KMS-11 (cell line): ENCODE data around the gene CNDP1.
A peak's percentile ranks its signal among the peaks of the same experiment; 100 is the strongest.

ENCODE experiments used
- H2AFZ ChIP-seq: fragments of 200-600 bp; sonication (generic); 2 replicates; pipeline ENCODE4 v1.6.1; 2016; ENCODE audit warnings: antibody characterized with exemption, mixed run types, low read depth
- H3K27ac ChIP-seq: fragments of 200-600 bp; sonication (generic); 2 replicates; pipeline ENCODE4 v1.6.1; 2016; ENCODE audit warnings: mild to moderate bottlenecking, mixed run types
- H3K27me3 ChIP-seq: fragments of 200-600 bp; sonication (generic); 2 replicates; pipeline ENCODE4 v1.6.1; 2017; ENCODE audit warnings: mild to moderate bottlenecking, low read depth, mixed run types, moderate library complexity; ENCODE audit not compliant: insufficient read depth
- H3K36me3 ChIP-seq: fragments of 200-600 bp; sonication (generic); 2 replicates; pipeline ENCODE4 v1.6.1; 2017; ENCODE audit warnings: mild to moderate bottlenecking, mixed run types; ENCODE audit not compliant: insufficient read depth
- H3K4me1 ChIP-seq: fragments of 200-600 bp; sonication (generic); 2 replicates; pipeline ENCODE4 v1.6.1; 2016; ENCODE audit warnings: mild to moderate bottlenecking, low read depth, mixed run types; ENCODE audit not compliant: poor library complexity, severe bottlenecking
- H3K4me2 ChIP-seq: fragments of 200-600 bp; sonication (generic); 2 replicates; pipeline ENCODE4 v1.7.0; 2016; ENCODE audit warnings: mild to moderate bottlenecking, mixed run types
- H3K4me3 ChIP-seq: fragments of 200-600 bp; sonication (generic); IDR thresholded peaks from 2 replicates; pipeline ENCODE4 v1.6.1; 2017; ENCODE audit warnings: low read depth, low read length, mixed read lengths; ENCODE audit not compliant: insufficient read depth
- H3K79me2 ChIP-seq: fragments of 200-600 bp; sonication (generic); 2 replicates; pipeline ENCODE4 v1.6.1; 2016; ENCODE audit warnings: low read depth, mixed run types; ENCODE audit not compliant: insufficient read depth
- H3K9ac ChIP-seq: fragments of 200-600 bp; sonication (generic); 2 replicates; pipeline ENCODE4 v1.6.1; 2016; ENCODE audit warnings: mild to moderate bottlenecking, mixed run types
- H4K20me1 ChIP-seq: fragments of 200-600 bp; sonication (generic); 2 replicates; pipeline ENCODE4 v1.6.1; 2016; ENCODE audit warnings: mild to moderate bottlenecking, mixed run types; ENCODE audit not compliant: insufficient read depth
- CTCF ChIP-seq: fragments of 200-600 bp; sonication (generic); conservative IDR thresholded peaks from 2 replicates; pipeline ENCODE4 v1.6.1; 2017; ENCODE audit warnings: low read depth, mild to moderate bottlenecking, antibody characterized with exemption, low read length, moderate library complexity, mixed read lengths

The CNDP1 gene

GRCh38 chr18:74623047-74623816 is 88.9 kb downstream of the CNDP1 start:
- H3K27me3 ChIP-seq = no peaks in the 10 kb centered on the region
- H2AFZ ChIP-seq = no peak overlapping the region
- no peaks in the 10 kb centered on the region for H3K4me1 ChIP-seq
- H3K36me3 ChIP-seq = no peaks in the 10 kb centered on the region
- no peak overlapping the region for H3K27ac ChIP-seq
- H3K4me3 ChIP-seq = no peak overlapping the region
- peak; percentile 50 for TF ChIP-seq CTCF
- H3K4me2 ChIP-seq = no peak overlapping the region
- no peak overlapping the region for H3K9ac ChIP-seq
- no peaks in the 10 kb centered on the region for H4K20me1 ChIP-seq
- peaks cover 12% of the 10 kb centered on the region; the same call in 1 of the 2 replicates for H3K79me2 ChIP-seq

GRCh38 chr18:74624466-74624865 is 90.2 kb downstream of the CNDP1 start:
- Histone ChIP-seq H3K4me3 (no peak overlapping the region), H3K4me2 (no peak overlapping the region), H3K27me3 (no peaks in the 10 kb centered on the region), H3K79me2 (peaks cover 16% of the 10 kb centered on the region; the same call in 1 of the 2 replicates), H3K27ac (no peak overlapping the region), H4K20me1 (no peaks in the 10 kb centered on the region), H3K9ac (no peak overlapping the region), H3K4me1 (no peaks in the 10 kb centered on the region), H3K36me3 (no peaks in the 10 kb centered on the region), H2AFZ (no peak overlapping the region)
- TF ChIP-seq CTCF = no peak

- H4K20me1 ChIP-seq = no peaks in the 10 kb centered on the region
- no peak overlapping the region for H3K27ac ChIP-seq
- no peaks in the 10 kb centered on the region for H3K27me3 ChIP-seq
- H3K4me2 ChIP-seq = no peak overlapping the region
- no peak overlapping the region for H3K4me3 ChIP-seq
- no peaks in the 10 kb centered on the region for H3K4me1 ChIP-seq
- no peak overlapping the region for H3K9ac ChIP-seq
- no peak for TF ChIP-seq CTCF
- no peak overlapping the region for H2AFZ ChIP-seq
- H3K36me3 ChIP-seq = no peaks in the 10 kb centered on the region
- H3K79me2 ChIP-seq = peaks cover 9% of the 10 kb centered on the region; the same call in 1 of the 2 replicates
Measured at GRCh38 chr18:74625157-74625556, 90.9 kb downstream of the CNDP1 start.

GRCh38 chr18:74626049-74626874 is 92.0 kb downstream of the CNDP1 start:
- no peak for TF ChIP-seq CTCF
- Histone ChIP-seq H3K79me2 (peaks cover 6% of the 10 kb centered on the region; the same call in 1 of the 2 replicates), H3K4me3 (no peak overlapping the region), H3K36me3 (no peaks in the 10 kb centered on the region), H3K9ac (no peak overlapping the region), H3K27me3 (no peaks in the 10 kb centered on the region), H2AFZ (no peak overlapping the region), H4K20me1 (no peaks in the 10 kb centered on the region), H3K27ac (no peak overlapping the region), H3K4me1 (no peaks in the 10 kb centered on the region), H3K4me2 (no peak overlapping the region)
